ENCODE results near the gene TXN. TPM values are rescaled to one million over a fixed set of nuclear protein-coding genes. Genes with fewer than 3 reads are reported as not detected.

TXN gene
- total and polyA plus RNA-seq, 3 experiments from 2014 or later: 172 to 471 (median 455) TPM

DNA sequence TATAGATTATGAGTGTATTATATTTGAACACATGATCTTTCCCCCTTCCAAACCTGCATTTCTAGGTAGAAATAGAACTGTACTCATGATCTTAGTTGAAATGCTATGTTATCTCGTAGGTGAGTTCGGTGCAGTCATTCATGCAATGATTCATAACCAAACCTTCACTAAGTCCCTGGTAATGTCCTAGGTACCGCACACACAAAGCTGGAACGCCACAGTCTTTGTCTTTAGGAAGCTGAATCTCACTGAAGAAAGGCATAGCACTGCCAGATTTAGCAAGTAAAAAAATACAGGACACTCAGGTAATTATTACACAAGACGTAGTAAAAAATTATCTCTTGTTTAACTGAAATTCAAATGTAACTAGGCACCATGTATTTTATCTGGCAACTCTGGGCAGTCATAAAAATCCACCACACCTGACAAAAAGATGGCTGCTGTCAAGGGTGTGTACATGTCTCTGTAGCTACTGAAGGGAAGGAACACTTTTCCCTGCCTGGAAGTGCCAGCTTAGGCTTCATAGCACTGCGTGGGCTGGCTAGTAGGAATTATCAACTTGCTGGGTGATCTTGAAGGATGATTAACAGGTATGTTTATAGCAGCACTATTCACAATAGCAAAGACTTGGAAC is 28.0 kb upstream of the TXN start:
- H3K4me1 Mint-ChIP-seq: no peaks in the 10 kb centered on the region
- Histone ChIP-seq H3K4me1 (ENCODE audit: insufficient read depth, low read length) (no peaks in the 10 kb centered on the region), H3K4me3 (ENCODE audit: low read length) (no peak overlapping the region), H3K27ac (ENCODE audit: low read depth, low read length) (no peak overlapping the region), H3K9me3 (ENCODE audit: low read length) (no peaks in the 10 kb centered on the region), H3K36me3 (ENCODE audit: insufficient read depth, low read length) (no peaks in the 10 kb centered on the region), H3K27me3 (ENCODE audit: insufficient read depth, low read length, poor library complexity, severe bottlenecking) (no peaks in the 10 kb centered on the region)
- peaks cover 0 to 1% (median 0%) of the 10 kb centered on the region in 5 donors for H3K9me3 Mint-ChIP-seq
- ChIA-PET POLR2A (no interaction called here), CTCF (no interaction called here)
- H3K4me3 Mint-ChIP-seq: no peak overlapping the region
- no peaks in the 10 kb centered on the region for H3K36me3 Mint-ChIP-seq
- no peak for DNase-seq
- H3K27ac Mint-ChIP-seq: no peak overlapping the region
- H3K27me3 Mint-ChIP-seq: peaks cover 6 to 22% of the 10 kb centered on the region in 2 donors

DNA sequence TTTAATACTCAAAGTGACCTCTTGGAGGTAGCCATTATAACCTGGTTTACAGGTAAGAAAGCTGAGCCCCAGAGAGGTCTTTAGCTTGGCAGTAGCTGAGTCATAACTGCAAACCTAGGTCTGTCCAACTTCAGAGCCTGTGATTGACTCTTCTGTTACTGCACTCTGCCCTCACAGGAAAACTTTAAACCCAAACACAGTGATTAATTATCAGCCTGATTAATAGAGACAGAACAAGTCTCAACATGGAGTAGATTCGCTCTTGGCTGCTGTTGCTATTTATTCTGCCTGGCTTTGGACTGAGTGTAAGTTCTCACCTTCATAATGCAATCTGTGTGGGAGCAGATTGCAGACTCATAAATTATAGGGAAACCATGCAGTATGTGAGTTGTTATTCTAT is 27.4 kb upstream of the TXN start:
- H3K27me3 Mint-ChIP-seq: peaks cover 6 to 28% of the 10 kb centered on the region in 2 donors
- H3K4me1 Mint-ChIP-seq: no peaks in the 10 kb centered on the region
- Histone ChIP-seq H3K9me3 (ENCODE audit: low read length) (no peaks in the 10 kb centered on the region), H3K4me3 (ENCODE audit: low read length) (no peak overlapping the region), H3K4me1 (ENCODE audit: insufficient read depth, low read length) (no peaks in the 10 kb centered on the region), H3K27ac (ENCODE audit: low read depth, low read length) (no peak overlapping the region), H3K27me3 (ENCODE audit: insufficient read depth, low read length, poor library complexity, severe bottlenecking) (no peaks in the 10 kb centered on the region), H3K36me3 (ENCODE audit: insufficient read depth, low read length) (no peaks in the 10 kb centered on the region)
- H3K36me3 Mint-ChIP-seq: no peaks in the 10 kb centered on the region
- no peak for DNase-seq
- no peak overlapping the region for H3K4me3 Mint-ChIP-seq
- no peak overlapping the region for H3K27ac Mint-ChIP-seq
- POLR2A ChIA-PET: no interaction called here
- CTCF ChIA-PET: no interaction called here
- H3K9me3 Mint-ChIP-seq: peaks cover 0 to 1% (median 0%) of the 10 kb centered on the region in 5 donors

DNA sequence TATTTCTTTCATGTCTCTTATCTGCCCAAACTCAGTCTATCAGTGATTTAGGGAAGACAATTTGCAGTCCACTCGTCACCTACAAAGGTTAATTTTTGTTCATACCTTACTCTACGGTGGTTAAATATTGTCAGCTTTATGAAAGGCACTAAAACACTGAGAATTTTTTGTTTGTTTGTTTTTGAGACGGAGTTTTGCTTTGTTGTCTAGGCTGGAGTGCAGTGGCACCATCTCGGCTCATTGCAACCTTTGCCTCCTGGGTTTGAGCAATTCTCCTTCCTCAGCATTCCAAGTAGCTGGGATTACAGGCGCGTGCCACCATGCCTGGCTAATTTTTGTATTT is 26.4 kb upstream of the TXN start:
- POLR2A ChIA-PET: no interaction called here
- no peak overlapping the region for H3K27ac Mint-ChIP-seq
- no peak overlapping the region for H3K4me3 Mint-ChIP-seq
- Histone ChIP-seq H3K4me3 (ENCODE audit: low read length) (no peak overlapping the region), H3K36me3 (ENCODE audit: insufficient read depth, low read length) (no peaks in the 10 kb centered on the region), H3K27ac (ENCODE audit: low read depth, low read length) (no peak overlapping the region), H3K4me1 (ENCODE audit: insufficient read depth, low read length) (no peaks in the 10 kb centered on the region), H3K9me3 (ENCODE audit: low read length) (no peaks in the 10 kb centered on the region), H3K27me3 (ENCODE audit: insufficient read depth, low read length, poor library complexity, severe bottlenecking) (no peaks in the 10 kb centered on the region)
- peaks cover 0 to 1% (median 0%) of the 10 kb centered on the region in 5 donors for H3K9me3 Mint-ChIP-seq
- DNase-seq: no peak
- CTCF ChIA-PET: no interaction called here
- H3K36me3 Mint-ChIP-seq: no peaks in the 10 kb centered on the region
- H3K27me3 Mint-ChIP-seq: peaks cover 6 to 29% of the 10 kb centered on the region in 2 donors
- H3K4me1 Mint-ChIP-seq: no peaks in the 10 kb centered on the region

DNA sequence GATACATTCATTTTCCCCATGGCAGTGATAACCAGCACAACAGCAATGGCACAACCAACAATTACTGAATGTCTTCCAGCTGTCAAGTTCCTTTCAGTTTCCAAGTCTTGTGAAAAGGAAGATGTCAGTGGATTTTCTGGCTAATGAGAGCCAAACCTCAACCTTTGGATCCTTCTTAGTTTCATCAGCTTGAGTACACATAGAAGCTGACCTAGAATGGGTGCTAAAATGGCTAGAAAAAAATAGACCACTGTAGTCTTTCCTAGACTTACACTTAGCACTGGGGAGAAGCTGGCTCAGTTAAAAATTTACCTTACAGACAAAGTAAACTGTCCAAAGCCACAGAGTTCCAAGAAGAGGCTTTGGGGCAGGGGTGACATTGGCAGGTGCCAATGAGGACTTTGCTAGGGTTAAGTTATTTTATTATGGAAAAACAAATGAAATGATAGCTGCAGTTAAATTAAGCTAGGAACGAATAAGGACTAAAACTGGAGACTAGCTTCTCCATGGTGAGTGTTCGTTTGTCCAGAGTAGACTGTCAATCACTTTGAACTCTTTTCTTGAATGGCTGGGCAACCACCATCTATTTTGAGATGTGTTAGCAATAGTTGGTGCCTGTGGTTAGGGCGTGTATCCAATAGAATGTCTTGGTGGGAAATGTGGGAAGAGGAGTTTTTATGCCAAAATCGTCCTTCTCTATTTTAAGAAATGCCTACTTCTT is 25.9 kb upstream of the TXN start:
- CTCF ChIA-PET: no interaction called here
- Mint-ChIP-seq H3K4me1 (no peaks in the 10 kb centered on the region), H3K36me3 (no peaks in the 10 kb centered on the region), H3K27me3 (peaks cover 6 to 31% of the 10 kb centered on the region in 2 donors), H3K27ac (no peak overlapping the region), H3K4me3 (no peak overlapping the region), H3K9me3 (peaks cover 0 to 1% (median 0%) of the 10 kb centered on the region in 5 donors)
- Histone ChIP-seq H3K4me3 (ENCODE audit: low read length) (no peak overlapping the region), H3K27me3 (ENCODE audit: insufficient read depth, low read length, poor library complexity, severe bottlenecking) (no peaks in the 10 kb centered on the region), H3K9me3 (ENCODE audit: low read length) (no peaks in the 10 kb centered on the region), H3K36me3 (ENCODE audit: insufficient read depth, low read length) (no peaks in the 10 kb centered on the region), H3K4me1 (ENCODE audit: insufficient read depth, low read length) (no peaks in the 10 kb centered on the region), H3K27ac (ENCODE audit: low read depth, low read length) (no peak overlapping the region)
- DNase-seq: no peak
- POLR2A ChIA-PET: no interaction called here

DNA sequence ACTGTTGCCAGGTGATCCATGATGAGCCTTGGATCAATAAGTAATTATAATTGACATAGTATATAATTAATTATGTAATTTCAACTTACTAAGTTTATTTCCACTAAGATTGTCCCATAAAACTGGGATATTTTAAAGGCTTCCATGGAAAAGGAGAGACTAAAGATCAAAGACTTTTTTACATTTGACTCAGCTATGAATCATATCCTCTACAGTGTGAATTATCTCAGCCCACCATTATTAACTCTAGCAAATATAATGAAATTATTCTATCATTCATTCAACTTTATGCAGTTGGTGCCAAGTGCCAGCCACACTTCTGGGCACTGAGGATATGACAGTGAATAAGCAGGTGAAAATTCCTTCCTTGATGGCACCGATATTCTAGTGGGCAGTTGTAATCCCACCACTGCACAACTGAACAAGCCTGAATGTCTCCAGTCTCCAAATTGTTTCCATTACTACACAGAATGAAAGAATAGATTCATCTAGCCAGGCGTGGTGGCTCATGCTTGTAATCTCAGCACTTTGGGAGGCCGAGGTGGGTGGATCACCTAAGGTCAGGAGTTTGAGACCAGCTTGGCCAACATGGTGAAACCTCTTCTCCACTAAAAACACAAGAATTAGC is 21.9 kb upstream of the TXN start:
- H3K27me3 ChIP-seq (ENCODE audit: insufficient read depth, low read length, poor library complexity, severe bottlenecking): no peaks in the 10 kb centered on the region
- H3K36me3 ChIP-seq (ENCODE audit: insufficient read depth, low read length): no peaks in the 10 kb centered on the region
- DNase-seq: no peak
- no peaks in the 10 kb centered on the region for H3K9me3 Mint-ChIP-seq
- no peaks in the 10 kb centered on the region for H3K36me3 Mint-ChIP-seq
- no peak overlapping the region for H3K4me3 ChIP-seq (ENCODE audit: low read length)
- no peak overlapping the region for H3K4me3 Mint-ChIP-seq
- no peak overlapping the region for H3K27ac ChIP-seq (ENCODE audit: low read depth, low read length)
- POLR2A ChIA-PET: no interaction called here
- no peak overlapping the region for H3K27ac Mint-ChIP-seq
- H3K9me3 ChIP-seq (ENCODE audit: low read length): no peaks in the 10 kb centered on the region
- CTCF ChIA-PET: no interaction called here
- H3K27me3 Mint-ChIP-seq: peaks cover 4 to 34% of the 10 kb centered on the region in 2 donors
- no peaks in the 10 kb centered on the region for H3K4me1 Mint-ChIP-seq
- H3K4me1 ChIP-seq (ENCODE audit: insufficient read depth, low read length): no peaks in the 10 kb centered on the region

DNA sequence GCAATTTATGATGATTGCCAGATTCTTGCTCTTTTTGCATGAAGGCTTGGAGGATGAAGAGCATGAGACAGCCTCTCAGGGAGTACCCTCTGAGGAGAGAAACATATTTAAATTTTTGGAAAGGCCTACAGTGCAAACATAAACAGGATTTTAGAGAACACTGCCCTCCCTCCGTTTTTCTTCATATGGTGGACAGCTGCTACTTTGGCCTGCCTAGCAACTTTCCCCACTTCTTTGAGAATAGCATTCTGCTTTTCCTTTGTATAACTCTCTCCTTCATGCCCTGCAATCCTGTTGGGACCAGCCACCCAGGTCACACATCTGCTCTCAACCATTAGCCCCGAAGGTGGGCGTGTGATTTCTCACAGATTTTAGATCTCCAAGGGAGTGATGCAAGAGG is 20.5 kb upstream of the TXN start:
- no peaks in the 10 kb centered on the region for H3K36me3 ChIP-seq (ENCODE audit: insufficient read depth, low read length)
- no peaks in the 10 kb centered on the region for H3K27me3 ChIP-seq (ENCODE audit: insufficient read depth, low read length, poor library complexity, severe bottlenecking)
- CTCF ChIA-PET: no interaction called here
- no peaks in the 10 kb centered on the region for H3K4me1 ChIP-seq (ENCODE audit: insufficient read depth, low read length)
- Mint-ChIP-seq H3K4me3 (no peak overlapping the region), H3K4me1 (no peaks in the 10 kb centered on the region), H3K27ac (no peak overlapping the region), H3K9me3 (no peaks in the 10 kb centered on the region), H3K36me3 (no peaks in the 10 kb centered on the region), H3K27me3 (peaks cover 0 to 29% of the 10 kb centered on the region in 2 donors)
- no peak for DNase-seq
- POLR2A ChIA-PET: no interaction called here
- H3K9me3 ChIP-seq (ENCODE audit: low read length): no peaks in the 10 kb centered on the region
- no peak overlapping the region for H3K4me3 ChIP-seq (ENCODE audit: low read length)
- H3K27ac ChIP-seq (ENCODE audit: low read depth, low read length): no peak overlapping the region

DNA sequence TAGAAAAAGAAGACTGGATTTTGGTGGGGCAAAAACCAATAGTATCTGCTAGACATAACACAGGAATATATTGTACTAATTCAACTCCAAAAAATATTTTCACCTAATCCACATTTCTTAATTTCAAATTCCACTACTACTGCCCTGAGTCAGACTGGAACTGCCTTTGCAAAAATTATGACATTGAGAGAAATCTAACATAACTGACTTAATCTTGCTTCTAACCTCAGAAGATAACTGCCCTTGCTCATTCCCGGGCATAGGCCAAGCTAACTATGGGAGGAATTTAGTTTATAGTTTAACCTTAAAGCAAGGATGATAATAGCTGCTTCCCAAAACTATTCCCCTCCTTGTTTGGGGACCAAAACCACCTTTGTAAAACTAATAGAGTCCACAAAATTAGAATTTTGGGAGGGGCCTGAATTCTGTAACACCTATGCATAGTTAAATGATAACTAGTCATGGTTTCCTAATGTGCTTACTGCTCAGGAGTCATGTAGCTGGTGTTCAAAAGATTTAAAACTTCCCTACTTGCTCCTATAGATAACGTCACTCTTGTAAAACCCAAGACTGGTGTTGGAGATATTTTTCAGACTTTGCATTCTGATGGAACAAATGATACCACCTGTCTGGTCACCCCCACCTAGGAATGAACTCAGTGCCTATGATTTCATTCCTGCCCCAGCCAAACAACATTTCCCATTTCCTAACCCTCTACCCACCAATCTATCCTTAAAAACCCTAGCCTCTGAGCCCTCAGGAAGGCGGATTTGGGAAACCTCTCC is 14.1 kb upstream of the TXN start:
- DNase-seq: no peak
- Histone ChIP-seq H3K4me1 (ENCODE audit: insufficient read depth, low read length) (no peaks in the 10 kb centered on the region), H3K36me3 (ENCODE audit: insufficient read depth, low read length) (no peaks in the 10 kb centered on the region), H3K27ac (ENCODE audit: low read depth, low read length) (no peak overlapping the region), H3K4me3 (ENCODE audit: low read length) (no peak overlapping the region), H3K9me3 (ENCODE audit: low read length) (no peaks in the 10 kb centered on the region), H3K27me3 (ENCODE audit: insufficient read depth, low read length, poor library complexity, severe bottlenecking) (no peaks in the 10 kb centered on the region)
- Mint-ChIP-seq H3K4me1 (no peaks in the 10 kb centered on the region), H3K9me3 (no peaks in the 10 kb centered on the region), H3K4me3 (no peak overlapping the region), H3K36me3 (no peaks in the 10 kb centered on the region), H3K27me3 (peaks cover 0 to 7% of the 10 kb centered on the region in 2 donors), H3K27ac (no peak overlapping the region)
- ChIA-PET CTCF (no interaction called here), POLR2A (no interaction called here)

DNA sequence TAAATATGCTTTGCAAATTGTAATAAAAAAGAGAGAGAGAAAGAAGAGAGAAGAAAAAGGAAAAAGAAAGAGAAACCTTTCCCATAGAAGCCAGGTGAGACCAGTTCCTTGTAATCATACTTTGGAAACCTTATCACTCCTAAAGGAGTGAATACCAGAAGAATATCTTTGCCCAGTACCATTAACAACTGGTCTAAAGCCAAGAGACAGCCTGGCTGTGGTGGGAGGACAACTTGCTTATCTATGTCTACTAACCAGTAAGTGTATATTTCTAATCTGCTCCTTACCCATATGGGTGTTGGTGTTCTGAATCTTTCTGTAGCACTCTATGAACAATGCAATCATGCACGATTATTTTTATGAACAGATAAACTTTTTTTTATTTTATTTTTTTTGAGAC is 10.5 kb upstream of the TXN start:
- no peak overlapping the region for H3K27ac Mint-ChIP-seq
- ChIA-PET CTCF (no interaction called here), POLR2A (no interaction called here)
- Histone ChIP-seq H3K36me3 (ENCODE audit: insufficient read depth, low read length) (no peaks in the 10 kb centered on the region), H3K27me3 (ENCODE audit: insufficient read depth, low read length, poor library complexity, severe bottlenecking) (no peaks in the 10 kb centered on the region), H3K4me3 (ENCODE audit: low read length) (no peak overlapping the region), H3K4me1 (ENCODE audit: insufficient read depth, low read length) (no peaks in the 10 kb centered on the region), H3K27ac (ENCODE audit: low read depth, low read length) (no peak overlapping the region), H3K9me3 (ENCODE audit: low read length) (no peaks in the 10 kb centered on the region)
- H3K4me1 Mint-ChIP-seq: no peaks in the 10 kb centered on the region
- H3K27me3 Mint-ChIP-seq: peaks cover 0 to 7% of the 10 kb centered on the region in 2 donors
- H3K9me3 Mint-ChIP-seq: no peaks in the 10 kb centered on the region
- H3K36me3 Mint-ChIP-seq: no peaks in the 10 kb centered on the region
- no peak overlapping the region for H3K4me3 Mint-ChIP-seq
- DNase-seq: no peak
